ENCODE results near the gene DSG3.

GRCh38 chr18:31489311-31489710, 41.8 kb downstream of the DSG3 start:
- TF ChIP-seq CTCF (IDR thresholded peaks at IDR 0.05; ENCODE audit: low read length) (no peak), EZH2 (IDR thresholded peaks at IDR 0.05; ENCODE audit: borderline replicate concordance, low read length) (no peak)

All from OCI-LY1 (cell line).